HG03135 (cell line): Measurements from ENCODE around the gene ABTB2.
"Not testable (repeated sequence)": the region's sequence is repeated elsewhere in the genome, so short reads cannot be mapped to it uniquely, and the experiment has no call there.

ENCODE experiments used
- ATAC-seq: cut with Tn5 transposase; IDR thresholded peaks from one replicate; pipeline ENCODE4 v1.9.1; 2021; ENCODE audit warnings: mild to moderate bottlenecking, moderate library complexity; ENCODE audit not compliant: unreplicated experiment

ABTB2 gene

DNA sequence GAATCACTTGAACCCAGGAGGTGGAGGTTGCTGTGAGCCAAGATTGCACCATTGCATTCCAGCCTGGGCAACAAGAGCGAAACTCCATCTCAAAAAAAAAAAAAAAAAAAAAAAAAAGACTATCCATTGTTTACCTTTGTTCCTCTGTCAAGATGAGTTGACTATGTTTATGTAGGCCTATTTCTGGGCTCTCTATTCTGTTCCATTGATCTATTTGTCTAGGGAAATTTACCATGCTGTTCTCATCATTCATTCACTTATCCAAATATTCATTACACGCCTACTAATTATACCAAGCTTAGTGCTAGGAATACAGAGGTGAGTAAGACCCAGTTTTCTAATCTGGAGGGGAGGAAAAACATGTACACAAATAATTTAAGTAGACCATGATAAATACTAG, 139.1 kb downstream of the ABTB2 start:
- not testable (repeated sequence) for ATAC-seq

DNA sequence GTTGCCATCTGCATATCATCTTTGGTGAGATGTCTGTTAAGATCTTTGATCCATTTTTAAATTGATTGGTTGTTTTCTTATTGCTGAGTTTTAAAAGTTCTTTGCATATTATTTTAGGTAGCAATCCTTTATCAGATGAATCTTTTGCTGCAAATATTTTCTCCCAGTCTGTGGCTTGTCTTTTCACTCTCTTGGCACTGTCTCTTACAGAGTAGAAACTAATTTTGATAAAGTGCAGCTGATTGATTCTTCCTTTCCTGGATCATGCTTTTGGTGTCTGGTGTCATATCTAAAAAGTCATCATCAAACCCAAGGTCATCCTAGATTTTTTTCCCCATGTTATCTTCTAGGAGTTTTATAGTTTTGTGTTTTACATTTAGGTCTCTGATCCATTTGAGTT, 139.7 kb downstream of the ABTB2 start:
- no peak for ATAC-seq

DNA sequence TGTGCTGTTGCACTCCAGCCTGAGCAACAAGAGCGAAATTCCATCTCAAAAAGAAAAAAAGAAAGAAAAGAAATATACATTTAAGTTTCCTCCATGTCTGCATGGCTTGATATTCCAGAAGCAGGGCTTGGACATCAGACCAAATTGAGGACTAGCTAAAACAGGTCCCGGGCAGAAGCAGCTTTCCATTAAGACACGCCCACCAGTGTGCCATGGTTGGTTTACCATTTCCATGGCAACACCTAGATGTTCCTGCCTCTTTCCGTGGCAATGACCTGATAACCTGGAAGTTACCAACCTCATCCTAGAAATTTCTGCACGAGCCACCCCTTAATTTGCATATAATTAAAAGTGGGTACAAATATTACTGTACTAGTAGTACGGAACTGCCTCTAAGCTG, 141.1 kb downstream of the ABTB2 start:
- ATAC-seq = no peak

DNA sequence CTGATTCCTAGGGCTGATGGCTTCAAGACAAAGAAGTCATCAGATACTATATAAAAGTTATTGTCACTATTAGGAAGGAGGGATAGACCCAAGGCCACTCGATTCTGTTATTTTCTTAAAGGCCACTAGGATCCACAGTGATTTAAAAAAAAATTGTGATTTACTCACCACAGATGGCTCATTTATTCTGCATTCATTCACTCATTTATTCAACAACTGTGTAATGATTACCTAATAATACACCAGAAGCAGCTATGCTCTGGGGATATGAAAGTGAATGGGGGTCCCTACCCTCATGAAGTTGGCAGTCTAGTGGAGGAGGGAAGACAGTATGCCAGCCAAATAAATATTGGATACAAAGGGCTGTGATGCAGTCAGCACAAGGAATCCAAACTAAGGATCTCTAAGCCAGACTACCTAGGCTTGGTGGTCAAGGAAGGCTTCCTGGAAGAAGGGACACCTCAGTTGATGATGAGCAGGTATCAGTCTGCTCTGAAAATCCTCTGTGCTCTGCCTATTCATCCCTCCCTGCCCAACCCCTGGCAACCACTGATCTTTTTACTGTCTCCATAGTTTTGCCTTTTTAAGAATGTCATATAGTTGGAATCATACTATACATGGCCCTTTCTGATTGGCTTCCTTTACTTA, 141.9 kb downstream of the ABTB2 start:
- ATAC-seq = no peak

DNA sequence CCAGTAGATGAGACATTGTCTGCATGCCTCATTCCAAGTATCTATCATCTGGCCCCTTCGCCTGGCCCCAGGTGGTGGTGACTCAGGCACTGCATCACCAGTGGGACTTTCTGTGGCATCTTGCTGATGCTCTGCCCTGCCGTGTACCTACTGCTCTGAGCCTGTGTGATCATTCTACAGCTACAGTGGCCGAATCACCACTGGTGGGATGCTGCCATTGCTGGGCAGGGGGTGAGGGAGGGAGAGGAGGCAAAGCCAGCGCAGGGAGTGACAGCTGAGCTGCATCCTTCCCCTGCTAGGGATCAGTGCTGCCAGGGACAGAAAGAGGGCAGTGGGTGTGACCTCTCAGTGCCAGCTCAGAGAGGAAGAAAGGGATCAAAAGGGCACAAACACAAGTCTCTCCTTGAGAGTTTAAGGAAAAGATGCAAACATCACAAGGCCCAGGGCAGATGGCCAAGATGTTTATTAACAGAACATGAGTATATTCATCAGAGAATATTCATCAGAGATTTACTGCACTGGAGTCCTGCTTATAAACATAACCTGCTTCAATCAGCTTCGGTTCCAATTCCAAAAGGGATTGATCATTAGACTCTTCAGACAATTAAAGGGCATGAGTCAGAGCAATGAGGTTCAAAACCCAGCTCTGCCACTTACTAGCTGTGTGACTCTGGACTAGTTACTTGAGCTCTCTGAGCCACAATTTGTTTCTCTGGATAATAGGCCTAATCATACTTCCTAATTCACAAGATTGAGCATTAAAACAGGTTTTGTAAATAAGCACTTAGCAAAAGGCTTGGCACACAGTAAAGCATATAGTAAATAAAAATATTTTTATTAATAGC, 142.6 kb downstream of the ABTB2 start:
- no peak for ATAC-seq

DNA sequence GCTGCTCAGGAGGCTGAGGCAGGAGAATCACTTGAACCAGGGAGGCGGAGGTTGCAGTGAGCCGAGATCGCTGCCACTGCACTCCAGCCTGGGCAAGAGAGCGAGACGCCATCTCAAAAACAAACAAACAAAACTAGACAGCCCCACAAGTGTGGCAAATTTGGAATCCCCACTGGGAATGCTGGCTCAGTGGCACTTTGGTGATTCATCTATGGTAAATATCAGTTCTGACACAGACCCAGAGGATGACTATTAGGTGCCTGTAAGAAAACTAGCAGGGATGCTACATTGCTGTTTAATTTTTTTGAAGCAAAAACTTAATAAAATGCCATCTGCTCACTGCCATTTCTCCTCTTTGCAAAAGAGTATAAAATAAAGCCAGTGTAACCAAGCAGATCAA, 144.4 kb downstream of the ABTB2 start:
- ATAC-seq = no peak

DNA sequence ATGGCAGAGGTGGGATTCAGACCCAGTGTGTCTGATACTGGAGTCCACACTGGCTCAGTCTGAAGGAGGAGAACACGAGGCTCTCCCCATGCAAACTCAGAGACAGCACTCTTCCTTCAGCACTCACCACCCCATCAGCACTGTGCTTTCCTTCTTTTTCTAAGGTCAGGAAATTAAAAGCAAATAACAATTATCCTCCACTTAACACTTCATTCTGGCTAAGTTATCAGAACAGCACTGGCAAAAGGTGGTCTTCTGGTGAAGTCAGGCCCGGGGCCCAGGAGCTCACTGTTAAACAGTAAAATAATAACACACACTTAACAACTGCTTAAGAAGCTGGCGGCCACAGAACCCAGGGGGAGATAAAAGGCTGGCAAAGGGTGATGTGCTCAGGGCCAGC, 145.2 kb downstream of the ABTB2 start:
- ATAC-seq = no peak

DNA sequence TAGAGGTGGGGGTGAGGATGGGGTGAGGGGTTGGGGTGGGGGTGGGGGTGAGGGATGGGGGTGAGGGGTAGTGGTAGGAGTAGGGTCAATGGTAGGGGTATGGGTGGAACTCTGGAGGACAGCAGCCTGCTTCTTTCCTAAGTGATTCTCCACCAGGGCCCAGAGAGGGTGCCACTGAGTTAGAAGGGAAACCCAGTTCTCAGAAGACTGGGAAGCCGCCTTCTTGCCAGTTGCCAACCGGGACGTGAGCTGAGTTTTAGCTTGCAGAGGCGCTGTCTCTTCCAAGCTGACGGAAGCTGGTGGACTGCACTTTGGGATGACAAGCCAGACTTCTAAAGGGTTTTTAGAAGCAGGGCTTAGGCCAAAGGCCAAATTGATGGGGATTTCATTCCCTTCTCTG, 148.0 kb downstream of the ABTB2 start:
- no peak for ATAC-seq

DNA sequence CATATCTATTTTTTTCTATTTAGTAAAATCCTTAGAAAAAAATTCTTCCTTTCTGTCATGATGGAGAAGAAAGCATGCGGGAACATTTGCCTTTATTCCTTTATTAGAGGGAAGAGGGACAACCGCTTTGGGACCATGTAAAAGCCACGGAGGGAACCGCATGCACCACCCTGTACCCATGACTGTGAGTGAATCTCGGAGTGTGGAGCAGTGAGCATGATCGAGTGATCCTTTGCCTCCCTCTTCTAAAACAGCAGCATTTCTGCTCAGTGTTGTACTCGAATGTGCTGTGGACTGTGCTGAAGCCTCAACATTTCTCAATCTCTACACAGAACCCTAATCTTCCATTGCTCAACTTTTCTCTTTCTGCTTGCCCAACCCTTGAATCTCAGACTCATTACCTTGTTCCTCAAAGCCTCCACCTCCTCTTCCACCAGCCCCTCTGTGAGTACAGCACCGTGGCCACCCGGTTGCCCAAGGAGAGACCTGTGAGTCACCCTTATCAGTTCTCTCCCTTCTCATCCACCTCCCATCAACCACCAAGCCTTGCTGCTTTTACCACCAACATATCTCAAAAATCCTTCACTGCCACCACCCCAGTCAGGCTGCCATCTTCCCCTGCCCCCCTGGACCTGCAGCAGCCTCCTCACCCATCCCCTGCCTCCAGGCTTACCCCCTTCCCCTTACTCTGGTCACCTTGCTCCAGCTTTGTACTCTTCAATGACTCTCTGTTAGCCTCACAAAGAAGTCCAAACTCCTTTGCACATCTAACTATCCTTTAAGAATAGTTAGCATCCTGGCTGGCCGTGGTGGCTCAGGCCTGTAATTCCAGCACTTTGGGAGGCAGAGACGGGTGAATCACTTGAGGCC, 149.3 kb downstream of the ABTB2 start:
- ATAC-seq = no peak

DNA sequence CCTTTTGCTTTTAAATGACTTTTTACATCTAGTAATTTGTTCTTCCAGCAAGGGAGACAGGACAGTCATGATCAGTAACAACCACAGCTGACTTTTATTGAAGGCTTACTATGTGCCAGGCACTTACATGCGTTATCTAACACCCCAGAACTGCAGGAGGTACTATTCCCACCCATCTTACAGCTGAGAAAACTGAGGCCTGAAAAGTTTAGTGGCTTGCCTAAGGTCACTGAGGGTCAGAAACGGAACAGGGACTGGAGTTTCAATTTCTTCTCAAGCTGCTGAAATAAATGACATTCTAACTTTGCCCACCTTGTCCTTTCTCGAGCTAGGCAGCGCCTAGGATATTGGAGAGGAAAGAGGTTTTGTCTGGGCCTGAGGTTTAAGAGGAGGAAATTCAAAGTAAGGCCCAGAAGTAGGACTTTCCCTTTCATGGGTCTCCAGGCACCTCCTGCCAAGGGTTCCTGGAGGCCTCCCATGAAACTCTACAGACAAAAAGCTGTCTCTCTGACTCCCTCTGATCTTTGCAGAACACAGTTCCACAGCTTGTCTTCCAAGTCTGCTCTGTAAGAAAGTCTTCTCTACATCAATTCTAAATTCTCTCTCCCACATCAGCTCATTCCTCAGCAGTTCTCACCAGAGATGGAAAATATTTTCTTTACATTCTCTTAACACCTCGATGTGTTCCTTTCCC, 150.2 kb downstream of the ABTB2 start:
- ATAC-seq = no peak

DNA sequence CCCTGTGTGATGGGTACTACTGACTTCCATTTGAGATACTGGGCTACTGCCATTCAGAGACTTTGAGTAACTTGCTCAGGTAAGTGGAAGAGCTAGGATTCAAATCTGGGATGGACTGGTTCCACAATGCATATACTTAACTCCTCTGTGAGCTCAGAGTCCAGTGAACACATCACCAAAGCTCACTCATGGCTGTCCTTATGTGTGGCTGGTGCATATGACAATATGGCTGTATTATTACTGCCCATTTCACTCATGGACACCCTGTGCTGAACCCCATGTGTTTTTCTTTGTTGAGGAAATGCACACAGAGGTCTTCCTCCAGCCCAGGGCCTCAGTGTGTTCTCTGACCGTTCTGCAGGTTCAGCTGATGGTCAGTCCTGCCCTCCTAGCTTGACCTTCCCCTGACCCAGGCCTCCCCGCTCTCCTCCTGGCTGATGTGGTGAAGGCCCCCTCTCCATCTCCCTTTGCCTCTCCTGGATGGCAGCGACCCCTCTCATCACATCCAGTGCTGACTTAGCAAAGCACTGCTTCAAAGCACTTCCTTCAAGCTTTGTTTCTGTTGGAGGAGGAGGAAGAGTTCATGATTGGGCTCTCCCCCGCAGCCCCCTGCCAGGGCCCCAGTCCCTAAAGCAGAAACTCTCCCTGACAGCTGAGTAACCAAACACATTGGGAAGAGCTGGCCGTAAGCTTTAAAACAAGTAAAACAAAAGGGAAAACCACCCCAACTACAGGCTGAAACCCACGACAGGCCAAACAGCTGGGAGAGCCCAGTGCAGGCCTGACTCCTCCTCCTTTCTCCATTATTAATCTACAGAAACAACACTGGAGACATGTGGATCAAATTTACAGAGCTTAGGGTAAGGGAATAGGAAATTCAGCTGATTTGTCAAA, 151.2 kb downstream of the ABTB2 start:
- ATAC-seq = no peak

DNA sequence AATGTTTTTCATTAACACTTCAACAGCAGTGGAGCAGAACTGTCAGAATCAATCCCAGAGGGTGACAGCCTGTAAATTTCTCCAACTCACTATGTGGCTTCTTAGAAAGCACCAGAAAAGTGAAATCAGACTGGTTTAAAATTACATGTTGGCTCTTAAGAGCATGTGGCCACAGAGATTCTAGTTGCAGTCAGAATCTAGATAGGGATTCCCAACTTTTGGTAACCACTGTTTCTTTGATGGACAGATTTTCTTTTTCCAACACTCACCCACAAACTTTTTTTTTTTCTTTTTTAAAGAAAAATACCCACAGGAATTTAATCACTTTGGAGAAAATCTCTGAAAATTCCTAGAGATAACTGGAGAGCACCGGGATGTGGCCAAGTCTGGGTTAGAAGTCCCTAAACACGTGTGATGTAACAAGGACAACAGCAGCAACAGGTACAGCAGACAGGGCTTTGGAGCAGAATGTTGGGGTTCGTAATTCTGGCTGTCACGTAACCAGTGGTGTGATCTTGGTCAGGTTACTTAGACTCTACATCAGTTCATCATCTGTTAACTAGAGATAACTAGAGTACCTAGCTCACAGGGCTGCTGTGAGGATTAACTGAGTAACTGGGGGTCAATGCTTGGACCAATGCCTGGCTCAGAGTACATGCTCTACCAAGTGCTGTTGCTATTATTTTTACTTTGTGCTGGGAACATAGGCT, 152.3 kb downstream of the ABTB2 start:
- no peak for ATAC-seq

DNA sequence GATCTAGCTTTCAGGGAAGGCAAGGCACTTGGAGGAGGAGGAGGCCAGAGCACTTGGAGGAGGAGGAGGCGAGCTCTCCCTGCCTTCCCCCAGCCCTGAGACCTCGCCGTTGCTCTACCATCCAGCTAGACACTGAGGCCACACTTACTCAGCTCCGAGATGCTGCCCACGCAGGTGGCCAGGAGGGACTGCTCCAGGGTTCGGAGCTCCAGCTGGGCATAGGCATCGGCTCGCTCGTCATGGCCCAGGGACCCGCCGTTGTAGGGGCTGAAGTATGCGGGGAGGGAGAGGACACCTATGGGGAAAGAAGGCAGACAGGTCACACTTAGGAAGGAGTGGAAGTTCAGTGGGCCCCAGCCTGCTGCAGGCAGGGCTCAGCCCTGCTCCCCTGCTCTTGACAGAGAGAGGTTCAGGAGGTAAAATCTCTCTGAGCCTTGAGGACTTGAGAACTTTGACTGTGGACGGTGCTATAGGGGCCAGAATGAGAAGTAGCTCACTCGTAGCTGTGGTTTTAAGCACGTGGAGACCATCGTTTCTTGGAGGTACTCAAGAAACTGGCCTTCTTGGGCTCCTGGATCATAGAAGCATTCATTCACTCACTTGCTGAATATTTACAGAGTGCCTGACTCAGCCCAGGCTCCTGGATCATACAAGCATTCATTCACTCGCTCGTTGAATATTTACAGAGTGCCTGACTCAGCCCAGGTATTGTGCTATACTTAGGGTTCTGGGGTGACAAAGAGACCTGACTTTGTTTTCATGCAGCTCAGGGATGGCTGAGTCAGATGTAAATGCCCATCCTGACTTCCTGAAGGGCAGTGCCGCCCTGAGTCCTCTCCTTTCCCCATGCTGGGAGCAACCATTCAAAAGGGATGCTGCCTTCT, 153.2 kb downstream of the ABTB2 start:
- no peak for ATAC-seq

DNA sequence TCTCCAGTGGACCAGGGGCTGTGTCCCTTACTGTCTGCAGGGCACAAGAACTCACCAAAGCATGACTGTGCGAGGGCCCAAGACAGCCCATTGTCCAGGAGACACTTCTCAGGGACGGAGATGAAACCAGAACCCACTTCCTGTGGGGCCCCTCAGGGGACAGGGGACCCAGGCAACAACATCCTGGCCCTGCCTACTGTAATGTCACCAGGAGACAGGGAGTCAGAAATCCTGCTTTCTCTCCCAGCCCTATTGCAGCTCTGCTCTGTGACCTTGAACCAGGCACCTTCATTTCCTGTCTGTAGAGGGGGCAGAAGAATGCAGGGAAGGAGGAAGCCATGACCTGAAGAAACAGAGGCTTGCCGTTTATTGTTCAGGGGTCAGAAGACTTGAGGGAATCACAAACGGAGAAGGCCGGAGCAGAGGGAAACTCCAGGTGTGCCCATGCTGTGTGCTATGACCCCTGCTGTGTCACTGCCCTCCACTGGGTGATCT, 154.4 kb downstream of the ABTB2 start:
- ATAC-seq = no peak

DNA sequence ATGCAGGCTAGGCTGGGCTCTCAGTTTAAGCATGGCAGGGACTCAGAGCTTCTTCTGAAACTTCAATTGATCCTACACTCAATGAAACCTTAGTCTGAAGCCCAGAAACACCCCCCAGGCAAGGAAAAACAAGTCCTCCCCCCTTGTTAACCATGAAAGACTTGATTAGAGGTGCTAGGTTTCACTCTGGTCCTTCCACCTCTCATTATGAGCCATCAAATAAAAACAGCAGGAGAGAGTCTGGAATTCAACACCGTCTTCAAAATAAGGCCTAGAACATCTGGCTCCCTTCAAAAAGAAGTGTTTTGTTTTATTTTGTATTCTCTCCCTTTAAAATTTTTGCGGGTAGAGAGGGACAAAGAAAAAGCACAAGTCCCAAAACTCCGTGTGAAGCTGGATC, 156.7 kb downstream of the ABTB2 start:
- ATAC-seq = no peak

DNA sequence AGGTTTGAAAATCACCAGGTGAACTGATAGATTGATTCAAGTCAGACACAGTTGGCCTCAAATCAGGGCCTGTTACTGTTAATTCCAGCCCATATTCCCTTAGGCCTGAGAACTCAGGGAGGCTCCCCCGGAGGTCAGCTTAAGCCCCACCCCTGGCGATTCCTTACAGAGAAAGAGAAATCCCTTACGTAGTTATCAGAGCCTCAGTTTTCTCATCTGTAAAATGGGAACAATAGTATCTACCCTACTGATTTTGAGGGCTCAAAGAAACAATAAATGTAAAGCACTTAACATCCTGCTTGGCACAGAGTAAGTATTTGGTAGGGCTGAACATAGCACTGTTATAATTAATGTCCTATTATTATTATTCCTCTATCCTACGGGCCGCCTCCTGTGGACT, 158.3 kb downstream of the ABTB2 start:
- ATAC-seq = no peak

DNA sequence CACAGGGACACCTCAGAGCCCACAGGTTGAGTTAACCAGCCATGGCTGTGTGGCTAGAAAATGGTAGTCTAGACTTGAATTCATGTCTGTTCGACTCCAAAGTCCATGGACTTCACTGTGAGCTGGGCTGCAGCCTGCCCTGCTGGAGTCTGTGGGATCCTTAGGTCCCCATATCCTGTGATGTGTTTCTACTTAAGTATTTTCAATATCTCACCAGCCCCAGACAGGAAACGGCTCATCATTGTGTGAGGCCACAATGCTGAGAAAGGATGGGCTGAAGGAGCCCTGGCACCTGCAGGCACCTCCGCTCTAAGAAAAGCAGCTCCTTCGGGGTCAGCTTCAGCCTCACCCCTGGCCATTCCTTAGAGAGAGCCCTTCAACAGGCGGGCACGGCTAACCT, 159.3 kb downstream of the ABTB2 start:
- ATAC-seq = no peak

DNA sequence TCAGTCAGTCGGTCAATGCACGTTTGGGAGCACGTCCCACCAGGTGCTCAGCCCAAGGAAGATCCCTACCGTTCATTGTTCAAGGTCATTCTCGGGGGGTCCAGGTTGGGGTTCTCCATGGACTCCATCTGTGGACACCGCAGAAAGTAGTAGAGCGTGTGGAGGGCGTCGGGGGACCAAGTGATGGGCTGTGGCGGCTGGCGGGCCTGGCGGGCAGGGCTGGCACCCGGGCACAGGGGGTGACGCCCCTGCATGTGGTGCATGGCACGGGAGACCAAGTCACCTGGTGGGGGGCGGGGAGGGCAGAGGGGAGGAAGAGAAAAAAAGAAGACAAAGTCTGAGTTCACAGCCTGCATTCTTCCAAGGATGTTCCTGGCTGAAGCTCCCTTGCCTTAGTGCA, 160.6 kb downstream of the ABTB2 start:
- no peak for ATAC-seq
